ENCODE results near the gene BCCIP.

GRCh38 chr10:125845617-125846016, 22.3 kb downstream of the BCCIP start:
- TF ChIP-seq NR3C1 (CRISPR knock-in tag; conservative IDR thresholded peaks at IDR 0.05; ENCODE audit: low read depth) (no peak), ZNF416 (CRISPR knock-in tag; IDR thresholded peaks at IDR 0.05) (no peak), CTCF (IDR thresholded peaks at IDR 0.05) (no peak), ZNF512 (CRISPR knock-in tag; IDR thresholded peaks at IDR 0.05; ENCODE audit: borderline replicate concordance) (no peak), ELF4 (CRISPR knock-in tag; IDR thresholded peaks at IDR 0.05; ENCODE audit: low read depth) (no peak), TEAD4 (CRISPR knock-in tag; IDR thresholded peaks at IDR 0.05) (no peak), CREM (CRISPR knock-in tag; IDR thresholded peaks at IDR 0.05) (no peak), SMAD4 (CRISPR knock-in tag; IDR thresholded peaks at IDR 0.05) (no peak), HMGXB4 (CRISPR knock-in tag; IDR thresholded peaks at IDR 0.05) (no peak), OVOL2 (CRISPR knock-in tag; IDR thresholded peaks at IDR 0.05; ENCODE audit: borderline replicate concordance) (no peak), SOX15 (CRISPR knock-in tag; IDR thresholded peaks at IDR 0.05) (no peak)

All from WTC11 (cell line).